ENCODE results near the gene COX4I2.
A peak's percentile ranks its signal among the peaks of the same experiment; 100 is the strongest.

Gene COX4I2

DNA sequence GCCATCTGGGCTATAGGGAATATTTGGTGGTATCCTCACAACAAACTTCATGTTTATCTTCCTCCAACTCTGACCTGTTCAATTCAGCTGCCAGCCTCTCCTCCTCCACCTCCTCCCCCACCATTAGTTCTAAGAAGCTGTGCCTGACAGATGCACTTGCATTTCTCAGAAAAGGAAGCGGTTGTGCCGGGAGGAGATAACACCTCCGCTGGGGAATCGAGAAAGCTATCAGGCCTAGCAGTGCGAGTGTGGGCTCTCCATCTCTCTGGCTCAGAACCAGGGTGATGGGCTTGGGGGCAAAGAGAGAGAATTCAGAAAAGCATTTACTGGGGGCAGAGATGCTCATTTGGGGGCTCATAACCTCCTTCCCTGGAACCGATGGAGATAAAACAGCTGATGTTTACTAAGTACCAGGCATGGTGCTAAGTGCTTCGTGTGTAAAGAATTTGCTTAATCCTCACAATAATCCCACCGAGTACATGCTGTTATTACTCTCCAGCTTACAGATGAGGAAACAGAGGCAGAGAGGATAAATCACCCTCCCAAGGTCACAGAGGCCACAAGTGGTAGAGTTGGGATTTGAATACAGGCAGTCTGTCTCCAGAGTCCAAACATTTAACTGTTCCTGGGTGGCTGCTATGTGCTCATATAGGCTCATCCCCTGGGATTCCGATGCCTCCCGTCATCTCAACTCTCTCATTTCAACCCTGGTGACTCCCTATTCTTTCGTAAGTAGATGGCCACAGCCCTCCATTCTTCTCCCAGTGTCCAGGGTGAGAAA, 38.3 kb downstream of the COX4I2 start:
- FAIRE-seq (no peak), DNase-seq (ENCODE audit: low spot score) (peak; percentile 30)

DNA sequence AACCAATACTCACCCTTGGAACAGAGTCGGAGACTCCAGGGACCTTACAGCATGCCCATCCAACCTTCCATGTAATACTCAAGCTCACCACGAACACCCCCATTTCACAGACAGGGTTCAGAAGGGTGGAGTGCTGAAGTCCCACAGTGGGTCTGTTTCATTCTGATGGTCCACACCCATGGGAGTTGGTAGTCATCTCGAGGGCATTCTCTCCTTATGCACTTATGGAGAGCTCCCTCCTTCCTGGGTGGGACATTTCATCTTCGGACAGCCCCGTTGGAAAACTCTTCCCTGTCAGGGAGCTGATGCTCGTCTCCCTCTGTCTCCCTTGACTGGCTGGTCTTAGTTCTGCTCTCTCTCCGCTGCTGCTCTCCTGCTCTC, 38.9 kb downstream of the COX4I2 start:
- FAIRE-seq (no peak), DNase-seq (ENCODE audit: low spot score) (no peak)

DNA sequence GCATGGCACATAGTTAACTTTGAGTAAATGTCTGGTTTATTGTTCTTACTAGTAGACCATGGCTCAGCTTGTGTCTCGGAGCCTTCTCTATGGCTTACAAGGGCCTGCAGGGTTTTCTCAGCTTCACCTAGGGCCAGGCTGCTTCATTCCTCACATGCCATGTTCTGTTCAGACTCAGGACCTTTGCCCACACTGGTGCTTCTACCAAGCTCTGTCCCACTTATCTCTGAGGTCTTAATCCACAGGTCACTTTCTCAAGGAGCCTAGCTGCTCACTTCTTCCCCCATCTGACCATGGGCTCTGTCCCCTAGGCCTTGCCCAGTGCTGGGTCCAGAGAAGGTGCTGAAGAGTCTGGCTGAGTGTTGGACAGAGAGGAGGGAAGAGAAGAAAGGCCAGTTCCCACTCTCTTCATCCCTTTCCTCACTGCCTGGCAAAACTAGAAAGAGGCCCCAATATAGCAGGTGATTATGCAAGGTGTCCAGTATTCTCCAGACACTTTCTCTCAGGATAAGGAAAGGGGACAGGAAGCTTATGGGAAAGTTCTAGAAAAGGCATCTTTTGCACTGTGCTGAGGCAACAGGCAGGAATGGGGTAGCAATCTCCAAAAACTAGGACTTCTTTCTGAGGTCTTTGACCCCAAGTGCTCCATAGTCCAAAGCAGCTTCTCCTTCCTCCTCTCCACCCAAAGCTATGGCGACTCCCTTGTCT, 40.0 kb downstream of the COX4I2 start:
- no peak for FAIRE-seq

DNA sequence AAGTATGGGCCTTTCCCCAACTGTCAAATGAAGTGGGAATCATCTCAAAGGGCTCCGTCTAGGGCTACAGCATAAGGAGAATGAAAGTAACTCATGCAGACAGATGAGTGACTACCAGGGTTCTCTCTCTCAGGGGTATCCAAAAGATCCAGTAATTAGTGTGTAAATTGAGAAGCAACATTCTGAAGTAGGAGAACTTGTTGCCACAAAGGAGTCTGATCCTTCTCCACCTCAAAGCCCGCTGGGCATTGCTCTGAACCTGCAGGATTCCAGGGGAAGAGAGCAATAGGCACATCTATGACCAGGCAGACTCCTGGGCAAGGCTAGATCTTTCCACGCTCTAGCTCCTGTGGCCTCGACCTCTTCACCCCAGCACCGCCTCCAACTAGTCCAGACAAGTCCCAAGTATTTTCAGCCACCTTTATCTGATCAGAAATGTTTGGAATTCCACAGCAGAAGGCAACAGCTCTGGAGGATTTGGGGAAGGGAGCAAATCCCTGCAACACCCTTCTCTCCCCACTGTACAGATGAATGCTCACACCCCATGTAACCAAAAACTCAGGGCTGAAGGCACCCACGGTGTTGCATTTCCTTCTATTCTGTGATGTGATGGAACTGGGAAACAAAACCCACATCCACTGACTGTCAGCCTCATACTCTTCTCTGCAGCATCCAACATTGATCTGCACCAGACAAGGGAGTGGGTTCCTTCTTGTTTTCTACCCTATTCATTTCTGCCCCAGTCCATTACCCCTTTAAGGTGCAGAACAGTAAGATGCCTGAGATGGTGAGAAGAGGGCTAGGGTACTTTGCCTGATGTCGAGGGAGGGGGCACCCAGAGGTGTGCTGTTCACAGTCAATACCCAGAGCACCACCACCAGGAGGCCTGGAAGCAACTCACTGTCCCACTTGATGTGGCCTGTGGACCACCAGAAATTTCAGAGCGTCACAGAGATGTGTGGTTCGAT, 41.0 kb downstream of the COX4I2 start:
- peak; percentile 82 for DNase-seq (ENCODE audit: low spot score)
- FAIRE-seq = peak; percentile 72

More for the DNA sequence above, 40.0 kb downstream of the COX4I2 start:
- no peak for DNase-seq (ENCODE audit: low spot score)

DNA sequence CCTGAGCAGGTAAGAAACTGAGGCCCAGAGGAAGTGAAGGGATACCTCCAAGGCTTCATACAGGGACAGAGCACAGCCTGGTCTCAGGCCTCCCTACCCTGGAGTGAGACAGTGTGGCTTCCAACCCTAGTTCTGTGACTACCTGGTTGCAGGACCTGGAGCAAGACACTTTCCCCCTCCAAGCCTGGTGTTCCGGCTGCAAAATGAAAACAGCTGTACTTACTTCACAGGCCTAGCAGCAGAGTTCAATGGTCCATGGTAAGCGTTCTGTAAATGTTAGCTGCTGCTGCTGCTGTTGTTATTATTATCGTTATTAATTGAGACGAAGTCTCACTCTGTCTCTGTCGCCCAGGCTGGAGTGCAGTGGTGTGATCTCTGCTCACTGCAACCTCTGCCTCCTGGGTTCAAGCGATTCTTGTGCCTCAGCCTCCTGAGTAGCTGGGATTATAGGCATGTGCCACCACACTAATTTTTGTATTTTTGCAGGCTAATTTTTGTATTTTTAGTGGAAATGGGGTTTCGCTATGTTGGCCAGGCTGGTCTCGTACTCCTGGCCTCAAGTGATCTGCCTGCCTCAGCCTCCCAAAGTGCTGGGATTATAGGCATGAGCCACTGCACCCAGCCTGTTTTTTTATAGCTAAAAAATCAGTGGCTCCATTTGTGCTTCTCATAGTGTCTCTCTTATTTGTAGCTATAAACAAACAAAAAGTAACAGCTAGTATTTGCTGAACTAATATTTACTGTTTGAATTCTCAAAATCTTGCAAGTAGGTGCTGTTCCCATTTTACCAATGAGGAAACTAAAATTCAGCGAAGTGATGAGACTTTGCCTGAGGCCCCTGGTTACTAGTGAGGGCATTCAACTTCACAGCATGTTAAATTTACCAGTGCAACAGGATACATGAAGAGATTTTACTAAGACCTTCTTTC, 41.9 kb downstream of the COX4I2 start:
- FAIRE-seq = no peak
- DNase-seq (ENCODE audit: low spot score) = no peak

DNA sequence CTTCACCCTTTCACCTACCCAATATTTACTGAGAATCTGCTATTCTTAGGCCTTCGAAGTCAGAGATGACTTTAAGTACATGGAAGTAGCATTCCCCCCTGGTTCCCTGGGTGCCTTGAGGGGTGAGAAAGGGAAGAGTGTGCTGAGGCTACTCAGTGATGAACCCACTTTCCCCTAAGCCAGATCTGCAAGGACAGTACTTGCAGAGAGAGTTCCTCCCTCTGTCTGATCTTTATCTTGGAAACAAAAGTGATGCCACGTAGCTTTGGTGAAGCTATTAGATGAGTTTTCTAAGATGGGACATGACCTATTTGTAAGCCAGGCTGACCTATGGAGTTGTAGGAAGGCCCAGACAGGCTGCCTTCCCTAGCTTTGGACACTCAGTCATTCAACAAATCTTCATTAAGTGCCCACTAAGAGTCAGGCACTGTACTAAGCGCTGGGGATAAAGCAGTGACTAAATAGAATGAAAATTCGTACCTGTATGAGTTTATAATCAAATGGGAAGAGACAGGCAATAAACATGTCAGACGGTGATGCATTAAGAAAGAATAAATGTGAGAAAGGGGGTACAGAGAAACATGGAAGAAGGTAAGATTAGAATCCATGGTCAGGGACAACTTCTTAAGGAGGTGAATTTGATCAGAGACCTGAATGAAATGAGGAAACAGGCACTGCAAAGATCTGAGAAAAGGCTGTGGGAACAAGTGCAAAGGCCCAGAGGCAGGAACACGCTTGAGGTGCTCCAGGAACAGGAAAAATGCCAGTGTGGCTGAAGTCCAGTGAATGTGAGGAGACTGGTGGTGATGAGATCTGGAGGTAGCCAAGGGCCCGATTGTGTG, 42.8 kb downstream of the COX4I2 start:
- DNase-seq (ENCODE audit: low spot score) (no peak), FAIRE-seq (no peak)

DNA sequence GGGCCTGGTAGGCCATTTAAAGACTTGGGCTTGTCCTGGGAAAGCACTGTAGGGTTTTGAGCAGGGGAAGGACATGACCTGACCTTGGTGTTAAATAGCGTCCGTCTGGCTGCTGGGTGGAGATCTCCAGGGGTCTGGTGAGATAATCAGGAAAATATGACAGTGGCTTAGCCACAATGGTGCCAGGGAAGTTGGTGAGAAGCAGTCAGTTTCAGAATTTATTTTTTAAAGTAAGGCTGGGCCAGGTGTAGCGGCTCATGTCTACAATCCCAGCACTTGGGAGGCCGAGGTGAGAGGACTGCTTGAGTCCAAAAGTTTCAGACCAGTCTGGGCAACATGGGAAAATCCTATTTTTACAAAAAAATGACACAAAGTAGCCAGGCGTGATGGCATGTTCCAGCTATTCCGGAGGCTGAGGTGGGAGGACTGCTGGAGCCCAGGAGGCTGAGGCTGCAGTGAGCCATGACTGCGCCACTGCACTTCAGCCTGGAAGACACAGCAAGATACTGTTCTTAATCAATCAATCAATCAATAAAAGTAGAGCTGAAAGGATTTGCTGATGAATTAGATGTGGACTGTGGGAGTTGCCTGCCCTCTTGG, 43.5 kb downstream of the COX4I2 start:
- FAIRE-seq = no peak
- DNase-seq (ENCODE audit: low spot score) = peak; percentile 51

DNA sequence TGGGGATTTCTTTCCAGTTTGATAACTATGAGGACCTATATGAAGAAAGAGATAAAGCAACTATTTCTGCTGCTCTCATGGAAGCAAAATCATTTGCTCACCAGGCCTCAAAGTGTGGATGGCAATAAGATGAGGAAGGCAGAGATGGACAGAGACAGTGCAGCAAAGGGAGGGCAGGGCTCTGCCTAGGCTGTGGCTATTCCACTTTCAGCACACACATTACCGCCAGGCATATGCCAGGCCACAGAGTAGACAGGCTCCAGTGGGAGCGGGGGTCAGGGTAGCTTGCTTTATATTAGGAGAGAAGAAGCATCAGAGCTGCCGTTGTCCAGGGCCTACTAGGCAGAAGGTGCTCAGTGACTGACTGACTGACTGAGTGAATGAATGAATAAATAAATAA, 44.1 kb downstream of the COX4I2 start:
- no peak for FAIRE-seq
- DNase-seq (ENCODE audit: low spot score) = no peak

DNA sequence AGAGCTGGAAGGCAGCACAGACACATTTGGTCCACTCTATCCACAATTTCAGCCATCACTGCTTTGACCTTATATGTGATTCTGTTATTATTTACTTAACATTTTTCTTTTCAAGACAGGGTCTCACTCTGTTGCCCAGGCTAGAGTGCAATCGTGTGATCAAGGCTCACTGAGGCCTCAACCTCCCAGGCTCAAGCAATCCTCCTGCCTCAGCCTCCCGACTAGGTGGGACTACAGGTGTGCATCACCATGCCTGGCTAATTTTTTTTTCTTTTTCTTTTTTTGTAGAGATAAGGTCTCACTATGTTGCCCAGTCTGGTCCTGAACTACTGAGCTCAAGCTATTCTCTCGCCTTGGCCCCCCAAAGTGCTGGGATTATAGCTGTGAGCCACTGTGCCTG, 44.6 kb downstream of the COX4I2 start:
- no peak for FAIRE-seq
- no peak for DNase-seq (ENCODE audit: low spot score)

DNA sequence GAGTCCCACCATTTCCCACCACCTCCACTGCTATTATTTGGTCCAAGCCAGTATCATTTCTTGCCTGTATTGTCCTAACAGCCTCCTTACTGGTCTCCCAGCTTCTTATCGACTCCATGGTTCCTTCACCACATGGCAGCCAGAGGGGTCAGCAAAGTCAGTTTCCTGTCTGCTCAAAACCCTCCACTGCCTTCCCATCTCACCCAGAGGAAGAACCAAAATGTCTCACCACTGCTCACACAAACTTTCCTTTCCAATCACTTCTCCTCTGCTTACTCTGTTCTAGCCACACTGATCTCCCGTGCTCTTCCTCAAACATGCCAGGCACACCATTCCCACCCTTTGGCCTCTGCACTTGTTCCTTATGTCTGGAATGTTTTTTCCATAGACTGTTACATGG, 45.2 kb downstream of the COX4I2 start:
- DNase-seq (ENCODE audit: low spot score) (no peak), FAIRE-seq (no peak)

DNA sequence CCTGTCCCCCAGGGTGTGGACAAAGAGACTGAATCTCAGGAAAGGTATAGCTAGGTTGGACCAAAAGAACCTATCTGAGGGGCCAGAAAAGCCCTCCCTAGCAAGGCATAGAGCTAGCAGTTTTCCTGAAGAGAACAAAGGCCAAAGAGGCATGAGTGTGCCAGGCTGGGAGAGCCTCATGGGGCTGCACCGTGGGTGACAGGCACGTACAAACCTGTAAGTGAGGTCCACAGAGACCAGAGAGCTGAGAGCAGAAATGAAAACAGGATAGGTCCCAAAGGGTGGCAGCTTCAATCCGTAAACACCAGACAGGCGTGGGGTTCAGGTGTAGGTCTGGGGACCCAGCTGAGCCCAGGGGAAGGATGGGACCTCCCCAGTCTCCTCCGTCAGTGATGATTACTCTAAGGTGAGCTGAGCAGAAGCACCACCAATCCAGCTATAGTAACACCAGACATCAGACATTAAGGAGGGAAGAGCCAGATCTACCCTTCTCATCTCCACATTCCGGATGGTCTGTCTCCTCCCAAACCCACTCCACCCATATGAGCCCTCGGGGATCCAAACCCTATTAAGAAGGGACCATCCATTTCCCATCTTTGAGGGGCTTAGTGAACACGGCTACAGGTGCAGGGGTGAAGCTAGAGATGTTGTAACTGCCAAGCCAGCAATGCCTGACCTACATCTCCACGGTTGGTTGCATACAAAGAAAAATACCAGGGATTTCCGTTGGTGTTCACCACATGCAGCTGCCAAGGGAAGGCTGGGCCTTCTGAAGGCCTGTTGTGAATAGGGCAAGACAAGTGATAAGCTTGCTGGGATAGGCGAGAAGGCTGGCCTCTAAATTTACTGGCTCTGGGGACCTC, 46.7 kb downstream of the COX4I2 start:
- FAIRE-seq = peak; percentile 79

DNA sequence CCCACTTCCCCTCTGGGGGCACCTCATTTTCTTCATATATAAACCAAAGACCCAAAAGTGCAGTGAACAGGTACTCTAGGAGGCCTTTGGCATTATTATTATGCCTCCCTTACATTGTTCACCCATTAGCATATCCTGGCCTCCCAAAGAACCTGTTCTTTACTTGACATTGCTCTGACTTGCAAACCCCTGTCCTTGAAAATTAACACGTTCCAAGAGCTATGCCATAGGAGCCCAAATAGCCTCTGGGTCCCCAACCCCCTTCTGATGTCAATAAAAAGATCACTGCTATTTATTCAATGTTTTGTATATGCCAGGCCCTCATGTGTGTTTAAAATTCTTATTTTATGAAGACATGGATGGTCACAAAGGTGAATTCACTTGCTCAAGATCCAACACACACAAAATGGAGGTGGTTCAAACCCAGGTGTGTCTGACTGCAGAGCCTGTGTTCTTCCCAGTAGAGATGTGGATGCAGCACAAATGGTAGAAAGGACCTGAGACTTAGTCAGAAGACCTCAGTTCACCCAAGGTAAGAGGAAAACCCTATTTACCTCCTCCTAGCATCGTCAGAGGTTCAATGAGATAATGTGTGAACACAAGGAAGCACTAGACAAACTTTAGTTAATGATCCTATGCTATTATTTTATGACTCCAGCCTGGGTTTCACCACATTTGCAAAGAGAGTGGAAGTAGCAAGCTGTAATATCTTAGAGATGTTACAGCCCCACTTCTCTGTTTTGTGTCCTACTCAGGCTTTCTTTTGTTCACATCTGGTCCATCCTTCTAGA, 48.3 kb downstream of the COX4I2 start:
- FAIRE-seq = no peak

More for the DNA sequence above, 46.7 kb downstream of the COX4I2 start:
- peak; percentile 67 for DNase-seq (ENCODE audit: low spot score)

DNA sequence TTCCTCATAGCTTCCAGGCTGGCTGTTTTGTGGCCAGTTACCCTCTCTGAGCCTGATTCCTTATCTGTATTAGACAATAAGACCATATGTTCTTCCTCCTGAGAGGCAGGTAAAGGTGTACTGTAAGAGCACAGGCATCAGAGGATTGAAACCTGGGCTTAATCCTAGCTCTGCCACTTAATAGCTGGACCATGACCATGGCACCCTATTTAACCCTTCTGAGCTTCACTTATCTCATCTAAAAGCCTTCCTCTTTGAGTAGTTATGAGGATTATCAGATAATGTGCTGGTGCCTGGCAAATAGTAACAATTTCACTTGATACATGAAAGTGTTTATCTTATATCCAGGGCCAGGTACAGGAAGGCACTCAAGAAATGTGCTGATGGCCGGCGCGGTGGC, 50.1 kb downstream of the COX4I2 start:
- no peak for DNase-seq (ENCODE audit: low spot score)
- FAIRE-seq = no peak

More for the DNA sequence above, 48.3 kb downstream of the COX4I2 start:
- DNase-seq (ENCODE audit: low spot score) = no peak

DNA sequence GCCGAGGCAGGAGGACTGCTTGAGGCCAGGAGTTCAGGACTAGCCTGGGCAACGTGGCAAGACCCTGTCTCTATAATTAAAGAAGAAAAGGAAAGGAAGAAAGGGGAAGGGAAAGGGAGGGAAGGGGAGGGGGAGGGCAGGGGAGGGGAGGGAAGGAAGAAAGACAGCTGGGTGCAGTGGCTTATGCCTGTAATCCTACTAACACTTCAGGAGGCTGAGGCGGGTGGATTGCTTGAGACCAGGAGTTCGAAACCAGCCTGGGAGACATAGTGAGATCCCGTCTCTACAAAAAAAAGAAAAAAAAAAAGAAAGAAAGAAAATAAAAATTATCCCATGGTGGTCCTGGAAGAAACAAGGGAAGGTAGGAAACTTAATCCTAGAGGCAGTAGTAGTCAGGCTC, 51.4 kb downstream of the COX4I2 start:
- DNase-seq (ENCODE audit: low spot score) = no peak
- FAIRE-seq = no peak

DNA sequence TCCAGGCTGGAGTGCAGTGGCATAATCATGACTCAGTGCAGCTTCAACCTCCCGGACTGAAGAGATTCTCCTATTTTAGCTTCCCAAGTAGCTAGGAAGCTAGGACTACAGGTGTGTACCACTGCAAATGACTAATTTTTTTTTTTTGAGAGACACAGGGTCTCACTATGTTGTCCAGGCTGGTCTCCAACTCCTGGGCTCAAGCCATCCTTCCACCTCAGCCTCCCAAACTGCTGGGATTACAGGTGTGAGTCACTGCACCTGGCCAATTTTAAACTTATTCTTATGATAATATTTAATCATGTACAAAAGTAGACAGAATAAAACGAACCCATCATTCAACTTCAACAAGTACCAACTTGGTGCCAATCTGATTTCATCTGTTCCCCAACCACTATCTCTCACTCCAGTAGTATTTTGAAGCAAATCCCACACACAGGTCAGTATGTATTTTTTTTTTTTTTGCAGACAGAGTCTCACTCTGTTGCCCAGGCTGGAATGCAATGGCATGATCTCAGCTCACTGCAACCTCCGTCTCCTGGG, 52.5 kb downstream of the COX4I2 start:
- FAIRE-seq = no peak

DNA sequence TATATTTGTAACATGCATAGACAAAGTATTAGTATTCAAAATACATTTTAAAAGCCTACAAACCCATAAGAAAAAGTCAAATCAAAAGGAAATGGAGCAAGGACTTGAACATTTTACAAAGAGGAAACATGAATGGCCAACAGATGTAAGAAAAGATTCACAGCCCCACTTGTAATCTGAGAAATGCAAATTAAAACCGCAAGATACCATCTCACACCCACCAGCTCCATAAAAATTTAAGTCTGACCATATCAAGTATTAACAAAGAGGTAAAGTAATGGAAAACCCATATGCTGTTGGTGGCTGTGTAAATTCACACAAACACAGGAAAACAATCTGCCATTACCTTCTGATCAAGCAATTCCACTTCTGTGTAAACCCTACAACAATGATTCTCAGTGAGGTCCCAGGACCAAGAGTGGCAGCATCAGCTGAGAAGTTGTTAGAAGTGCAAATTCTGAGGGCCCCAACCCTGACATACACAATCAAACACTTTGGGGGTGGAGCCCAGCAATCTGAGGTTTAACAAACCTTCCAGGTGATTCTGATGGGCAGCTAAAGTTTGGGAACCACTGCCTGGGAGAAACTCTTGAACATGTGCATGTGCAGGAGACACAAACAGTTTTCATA, 54.0 kb downstream of the COX4I2 start:
- DNase-seq (ENCODE audit: low spot score) (no peak), FAIRE-seq (no peak)

More for the DNA sequence above, 52.5 kb downstream of the COX4I2 start:
- DNase-seq (ENCODE audit: low spot score) = no peak

DNA sequence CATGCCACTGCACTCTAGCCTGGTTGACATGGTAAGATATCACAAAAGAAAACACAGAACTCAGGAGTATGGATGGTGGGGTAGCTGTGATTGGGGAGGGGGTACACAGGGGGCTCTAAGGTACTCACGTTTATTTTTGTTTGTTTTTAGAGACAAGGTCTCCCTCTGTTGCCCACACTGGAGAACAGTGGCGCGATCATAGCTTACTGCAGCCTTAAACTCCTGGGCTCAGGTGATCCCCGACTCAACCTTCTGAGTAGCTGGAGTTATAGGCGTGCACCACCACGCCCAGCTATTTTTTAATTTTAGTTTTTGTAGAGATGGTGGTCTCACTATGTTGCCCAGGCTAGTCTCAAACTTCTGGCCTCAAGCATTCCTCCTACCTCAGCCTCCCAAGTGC, 55.7 kb downstream of the COX4I2 start:
- FAIRE-seq = no peak

More for the DNA sequence above, 55.7 kb downstream of the COX4I2 start:
- no peak for DNase-seq (ENCODE audit: low spot score)

Measured in RCC 7860 (cell line).